ENCODE results near the gene BAD. TPM values are rescaled to one million over a fixed set of nuclear protein-coding genes. Genes with fewer than 3 reads are reported as not detected.
A peak's percentile ranks its signal among the peaks of the same experiment; 100 is the strongest.

Gene BAD
- total RNA-seq, 1 donor from 2014 or later, result 66.7 TPM

- DNase-seq (ENCODE audit: low read depth), result no peak
These were observed 5.8 kb downstream of the BAD start for GRCh38 chr11:64278576-64279190.

DNA sequence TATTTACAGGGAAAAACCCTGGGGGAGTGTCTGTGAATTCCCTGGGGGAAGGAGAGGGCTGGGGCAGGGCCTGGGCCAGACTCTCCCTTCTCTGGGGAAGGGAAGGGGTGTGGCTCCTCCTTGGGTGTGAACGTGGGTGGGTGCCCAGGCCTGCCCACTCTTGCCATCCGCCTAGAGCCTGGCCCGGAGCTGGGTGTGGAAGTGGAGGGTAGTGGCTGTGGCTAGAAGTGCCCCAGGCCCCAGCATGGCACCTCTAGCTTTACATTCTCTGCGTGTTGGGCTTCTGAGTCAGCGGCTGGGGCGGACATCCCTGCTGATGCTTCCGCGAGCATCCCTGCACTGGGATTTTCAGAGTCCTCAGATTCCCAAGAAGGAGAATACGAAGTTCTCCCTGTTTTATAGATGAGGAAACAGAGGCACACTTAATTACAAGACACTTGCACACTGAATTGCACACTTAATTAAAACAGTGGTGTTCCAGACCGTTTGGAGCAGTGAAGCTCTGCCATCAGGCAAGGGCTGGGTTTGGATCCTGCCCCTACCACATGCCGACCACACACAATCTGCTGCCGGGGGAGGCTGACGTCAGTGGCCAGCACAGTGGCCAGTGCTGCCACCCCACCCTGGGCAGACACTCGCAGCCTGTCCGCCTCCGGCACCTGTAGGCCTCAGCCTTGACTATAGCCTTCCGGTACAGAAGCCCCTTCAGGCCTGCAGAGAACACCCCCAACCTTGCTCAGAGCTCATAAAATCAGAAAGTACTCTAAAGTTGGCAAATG lies 7.6 kb downstream of the BAD start:
- DNase-seq (ENCODE audit: low read depth), result no peak

GRCh38 chr11:64275841-64276240 lies 8.6 kb downstream of the BAD start:
- DNase-seq (ENCODE audit: low read depth), result no peak

GRCh38 chr11:64275031-64275800 lies 9.2 kb downstream of the BAD start:
- DNase-seq (ENCODE audit: low read depth), result no peak

DNA sequence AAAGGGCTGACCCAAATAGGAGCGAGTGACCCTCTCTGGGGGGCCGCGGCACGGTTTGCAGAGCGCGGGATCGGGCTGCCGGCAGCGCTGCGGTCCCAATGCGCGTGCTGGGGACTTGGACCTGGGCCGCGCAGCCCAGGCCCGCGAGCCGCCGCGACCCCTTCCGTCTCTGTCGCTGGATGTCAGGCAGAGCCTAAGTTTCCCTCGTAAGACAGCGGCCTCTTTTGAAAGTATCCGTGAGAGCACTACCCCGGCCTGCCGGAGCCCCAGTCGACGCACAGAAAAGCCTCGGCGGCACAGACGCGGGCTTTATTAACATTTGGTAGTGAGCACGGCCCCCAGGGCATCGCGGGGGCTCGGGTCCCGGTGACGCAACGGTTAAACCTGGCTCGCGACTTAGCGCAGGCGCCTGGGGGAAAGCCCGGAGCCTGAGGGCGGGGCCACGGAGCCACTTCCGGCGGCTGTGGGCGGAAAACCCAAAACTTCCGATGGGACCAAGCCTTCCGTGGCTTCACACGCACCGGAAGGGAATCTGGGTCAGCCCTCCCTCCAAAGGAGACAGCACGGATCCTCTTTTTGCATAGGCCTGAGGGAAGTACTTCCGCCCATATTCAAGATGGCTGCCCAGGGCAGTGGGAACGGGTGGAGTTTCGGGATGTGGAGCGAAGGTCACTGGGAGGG lies 14.8 kb downstream of the BAD start:
- DNase-seq (ENCODE audit: low read depth), result peak; percentile 99

DNA sequence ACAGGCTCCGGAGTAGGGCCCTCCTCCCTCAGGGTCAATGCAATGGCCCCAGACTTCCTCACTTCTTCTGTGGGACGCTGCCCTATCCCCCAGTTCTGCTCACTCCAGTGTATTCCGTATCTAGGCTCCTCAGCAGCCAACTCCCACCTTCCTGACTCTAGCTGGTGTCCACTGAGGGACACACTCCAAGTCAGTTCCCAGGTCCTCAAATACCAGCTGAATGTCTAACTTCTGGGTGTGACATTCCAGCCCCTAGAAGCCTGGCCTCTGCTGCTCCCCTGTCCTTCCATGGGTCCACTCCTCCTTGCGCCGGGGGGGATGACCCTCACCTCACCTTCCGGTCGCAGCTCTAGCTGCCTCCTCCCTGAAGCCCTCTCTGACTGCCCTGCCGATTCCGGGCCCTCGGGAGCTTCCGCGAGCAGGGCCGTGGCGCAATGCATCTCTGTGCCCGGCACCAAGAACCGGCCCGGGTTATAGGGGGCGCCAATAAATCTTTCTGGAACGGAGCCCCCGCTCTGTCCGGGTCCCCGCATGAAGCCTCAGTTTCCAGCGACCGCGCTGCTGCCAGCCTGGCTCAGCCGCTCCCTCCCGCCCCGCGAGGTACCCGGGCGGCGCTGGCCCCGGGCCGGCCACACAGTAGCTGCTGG lies 15.4 kb downstream of the BAD start:
- peak; percentile 16 for DNase-seq (ENCODE audit: low read depth)

DNA sequence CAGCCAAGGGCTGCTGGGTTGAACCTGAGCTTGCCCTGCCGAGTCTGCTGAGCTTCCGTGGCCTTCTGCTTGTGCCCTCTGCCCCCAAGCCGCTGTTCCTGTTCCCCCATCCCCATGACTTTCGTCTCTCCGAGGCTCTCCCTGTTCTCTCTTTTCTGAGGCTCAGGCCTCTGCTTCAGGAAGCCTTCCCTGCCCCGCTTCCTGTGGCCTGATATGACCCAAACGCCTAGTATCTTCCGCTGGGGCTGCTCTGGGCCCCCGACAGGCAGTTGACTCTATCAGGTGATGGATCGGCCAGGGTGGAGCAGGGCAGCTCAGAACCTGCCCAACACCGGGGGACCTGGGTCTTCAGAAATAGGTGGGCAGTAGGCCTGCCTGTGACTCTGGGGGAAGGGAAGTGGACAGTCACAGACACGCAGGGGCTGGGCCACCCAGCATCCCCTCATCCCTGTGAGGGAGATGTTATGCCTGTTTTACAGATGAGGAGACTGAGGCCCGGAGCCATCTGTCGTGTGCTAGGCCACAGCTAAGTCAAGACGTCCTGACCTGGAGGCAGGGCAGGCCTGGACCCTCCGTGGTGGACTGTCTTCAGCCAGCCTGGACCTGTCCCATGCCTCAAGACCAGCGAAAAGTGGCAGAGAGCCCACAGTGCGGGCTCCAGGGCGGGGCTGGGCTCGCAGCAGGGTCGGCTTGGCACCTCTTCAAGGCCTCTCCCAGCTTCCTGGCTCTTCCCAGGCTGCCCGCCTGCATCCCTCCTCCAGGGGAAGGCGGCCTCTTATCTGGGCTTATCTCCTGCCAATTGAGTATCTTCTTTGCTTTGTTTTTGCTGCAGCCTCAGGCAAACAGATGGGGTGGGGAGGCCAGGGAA lies 16.2 kb downstream of the BAD start:
- DNase-seq (ENCODE audit: low read depth), result no peak

- no peak for DNase-seq (ENCODE audit: low read depth)
These were observed 17.1 kb downstream of the BAD start for GRCh38 chr11:64267207-64267945.

DNA sequence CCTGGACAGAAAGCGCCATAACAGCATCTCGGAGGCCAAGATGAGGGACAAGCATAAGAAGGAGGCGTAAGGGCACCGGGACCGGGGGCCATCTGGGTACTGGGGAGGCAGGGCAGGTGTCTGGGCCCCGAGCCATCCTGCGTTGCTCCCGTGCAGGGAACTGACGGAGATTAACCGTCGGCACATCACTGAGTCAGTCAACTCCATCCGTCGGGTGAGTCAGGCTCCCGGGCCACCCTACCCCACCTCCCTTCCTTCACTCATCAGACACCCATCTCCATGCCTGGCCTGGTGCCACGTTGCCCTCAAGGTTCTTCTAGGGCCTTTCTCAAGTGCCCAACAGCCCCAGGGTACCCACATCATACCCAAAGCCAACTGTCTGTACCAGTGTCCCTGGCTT lies 18.1 kb downstream of the BAD start:
- no peak for DNase-seq (ENCODE audit: low read depth)

DNA sequence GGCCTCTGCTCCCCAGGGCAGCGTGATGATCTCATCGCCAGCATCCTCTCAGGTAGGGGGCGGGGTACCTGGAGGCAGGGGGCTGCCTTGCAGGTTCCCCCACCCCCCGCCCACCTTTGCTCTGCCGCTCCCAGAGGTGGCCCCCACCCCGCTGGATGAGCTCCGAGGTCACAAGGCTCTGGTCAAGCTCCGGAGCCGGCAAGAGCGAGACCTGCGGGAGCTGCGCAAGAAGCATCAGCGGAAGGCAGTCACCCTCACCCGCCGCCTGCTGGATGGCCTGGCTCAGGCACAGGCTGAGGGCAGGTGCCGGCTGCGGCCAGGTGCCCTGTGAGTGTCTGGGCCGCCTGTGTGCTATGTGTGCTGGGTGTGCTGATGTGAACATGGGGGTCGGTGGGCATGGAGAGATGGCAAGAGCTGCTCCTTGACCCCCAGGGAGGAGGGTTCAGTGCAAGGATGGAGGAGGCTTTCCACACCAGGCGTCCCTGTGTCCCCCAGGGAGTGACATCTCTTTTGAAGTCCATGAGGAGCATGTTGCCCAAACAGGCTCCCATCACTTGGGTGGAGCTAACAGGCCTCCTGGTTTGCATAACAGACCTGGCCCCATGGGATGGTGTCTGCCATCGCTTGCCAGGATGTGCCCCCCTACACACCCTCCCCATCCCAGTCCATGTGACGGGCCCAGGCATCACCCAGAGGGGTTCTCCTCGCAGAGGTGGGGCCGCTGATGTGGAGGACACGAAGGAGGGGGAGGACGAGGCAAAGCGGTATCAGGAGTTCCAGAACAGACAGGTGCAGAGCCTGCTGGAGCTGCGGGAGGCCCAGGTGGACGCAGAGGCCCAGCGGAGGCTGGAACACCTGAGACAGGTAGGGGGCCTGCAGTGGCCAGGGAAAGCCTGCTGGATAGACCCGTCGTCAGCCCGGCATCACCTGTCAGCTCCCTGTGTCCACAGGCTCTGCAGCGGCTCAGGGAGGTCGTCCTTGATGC lies 19.0 kb downstream of the BAD start:
- DNase-seq (ENCODE audit: low read depth), result no peak

GRCh38 chr11:64264371-64264852 lies 20.1 kb downstream of the BAD start:
- DNase-seq (ENCODE audit: low read depth), result no peak

DNA sequence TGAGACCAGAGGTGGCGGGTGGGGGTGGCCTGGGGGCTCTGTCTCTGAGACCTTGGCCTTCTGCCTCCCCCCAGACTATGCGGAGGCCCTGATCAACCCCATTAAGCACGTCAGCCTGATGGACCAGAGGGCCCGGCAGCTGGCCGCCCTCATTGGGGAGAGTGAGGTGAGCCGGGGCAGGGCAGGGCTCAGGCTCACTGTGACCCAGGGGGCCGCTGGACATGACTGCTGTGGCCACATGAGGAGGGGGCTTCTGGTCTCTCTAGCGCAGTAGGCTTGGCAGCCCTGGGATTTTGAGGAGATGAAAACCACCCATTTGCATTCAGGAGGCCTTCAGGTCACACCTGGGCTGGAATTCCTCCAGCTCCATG lies 20.5 kb downstream of the BAD start:
- no peak for DNase-seq (ENCODE audit: low read depth)

DNA sequence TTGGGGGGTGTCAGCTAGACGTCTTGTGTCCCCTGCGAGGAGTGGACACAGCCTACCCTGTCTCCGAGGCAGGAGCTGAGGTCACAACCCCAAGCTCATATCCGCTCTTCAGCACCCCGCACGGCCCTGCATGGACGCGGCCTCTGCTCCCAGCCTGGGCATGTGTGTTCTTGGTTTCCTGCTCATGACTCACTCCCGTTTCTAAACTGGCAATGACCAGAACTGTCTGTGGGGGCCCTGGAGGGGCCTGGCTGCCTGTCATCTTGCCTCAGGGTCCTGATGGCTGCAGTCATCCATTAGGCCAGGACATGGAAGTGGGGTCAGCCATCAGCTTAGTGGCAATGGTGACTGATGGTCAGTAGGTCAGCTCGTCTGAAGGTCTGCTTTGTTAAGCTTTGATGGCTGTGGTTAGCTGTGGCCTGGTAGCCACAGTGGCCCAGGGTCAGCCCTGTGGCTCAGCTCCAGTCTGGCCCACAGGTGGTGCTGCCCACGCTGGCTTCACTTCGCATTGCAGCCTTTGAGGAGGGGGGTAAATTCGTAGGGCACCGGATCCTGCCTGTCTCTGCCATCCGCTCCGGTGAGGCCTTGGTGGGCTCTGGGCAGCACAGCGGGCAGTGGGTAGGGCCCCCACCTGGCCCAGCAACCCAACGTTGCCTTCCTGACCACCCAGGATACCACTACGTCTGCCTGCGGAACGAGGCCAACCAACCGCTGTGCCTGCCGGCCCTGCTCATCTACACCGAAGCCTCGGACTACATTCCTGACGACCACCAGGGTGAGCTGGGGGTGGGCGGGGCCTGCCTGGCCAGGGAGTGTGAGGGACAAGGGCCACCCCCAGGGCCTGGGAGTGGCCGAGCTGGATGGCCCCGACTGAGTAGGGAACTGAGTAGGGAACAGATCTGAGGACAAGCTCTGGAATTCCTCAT lies 21.2 kb downstream of the BAD start:
- DNase-seq (ENCODE audit: low read depth), result peak; percentile 13

- no peak for DNase-seq (ENCODE audit: low read depth)
These were observed 22.0 kb downstream of the BAD start for GRCh38 chr11:64262271-64263002.

DNA sequence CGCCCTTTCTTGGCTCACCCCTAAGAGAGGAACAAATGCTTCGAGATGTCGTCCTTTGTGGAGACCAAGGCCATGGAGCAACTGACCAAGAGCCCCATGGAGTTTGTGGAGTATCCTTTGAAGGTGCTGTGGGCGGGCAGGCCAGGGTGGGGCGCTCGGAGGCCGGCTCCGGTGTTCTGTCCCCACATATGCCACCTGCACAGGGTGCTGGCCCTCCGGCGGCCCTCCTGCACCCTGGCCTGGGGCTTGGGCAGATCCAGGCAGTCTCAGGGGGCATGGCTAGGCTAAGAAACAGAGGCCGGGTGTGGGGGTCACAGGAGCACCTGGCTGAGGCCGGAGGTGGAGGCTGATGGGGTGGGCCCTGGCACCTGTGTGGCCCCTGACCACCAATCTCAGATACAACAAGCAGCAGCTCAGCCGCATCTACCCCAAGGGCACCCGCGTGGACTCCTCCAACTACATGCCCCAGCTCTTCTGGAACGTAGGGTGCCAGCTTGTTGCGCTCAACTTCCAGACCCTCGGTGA lies 22.8 kb downstream of the BAD start:
- no peak for DNase-seq (ENCODE audit: low read depth)

- DNase-seq (ENCODE audit: low read depth), result no peak
These were observed 24.2 kb downstream of the BAD start for GRCh38 chr11:64260147-64260708.

Measured in renal cortical epithelial cell (primary cell).